Gastrocnemius medialis (tissue), 4 donors: ENCODE data around the gene RNASE13. TPM values are rescaled to one million over a fixed set of nuclear protein-coding genes. Genes with fewer than 3 reads are reported as not detected.

Experiments used
- ATAC-seq, 2 donors: fragments of 150-250 bp; one replicate each; pipeline ENCODE4 v1.9.1; 2016
- DNase-seq, 2 donors: peaks; one replicate each; pipeline ENCODE4 v3.0.0-alpha.2; 2019
- H3K27ac ChIP-seq, 4 donors: fragments of 200-600 bp; sonication (generic); 1 replicate in 1 of 4; 2 replicates in 3 of 4; pipeline ENCODE4 v1.5.1; 2016 to 2018; ENCODE audit warnings: mild to moderate bottlenecking in 2 of 4, moderate library complexity in 1 of 4
- H3K27me3 ChIP-seq, 3 donors: fragments of 200-600 bp; sonication (generic) in 2 of 3; 1 replicate in 1 of 3; 2 replicates in 2 of 3; pipeline versions ENCODE4 v1.5.1 to v1.6.0; 2016 to 2019; ENCODE audit warnings: mild to moderate bottlenecking in 1 of 3, moderate library complexity in 1 of 3
- H3K36me3 ChIP-seq, 2 donors: fragments of 200-600 bp; sonication (generic) in 1 of 2; one replicate each; pipeline ENCODE4 v1.5.1; 2017 to 2018
- H3K4me1 ChIP-seq, 2 donors: fragments of 200-600 bp; sonication (generic) in 1 of 2; one replicate each; pipeline ENCODE4 v1.5.1; 2016 to 2017; ENCODE audit warnings: mild to moderate bottlenecking in 2 of 2
- H3K4me3 ChIP-seq, 4 donors: fragments of 200-600 bp; sonication (generic) in 3 of 4; 1 replicate in 1 of 4; 2 replicates in 3 of 4; pipeline ENCODE4 v1.5.1; 2016 to 2019; ENCODE audit warnings: mild to moderate bottlenecking in 2 of 4
- H3K9me3 ChIP-seq, 3 donors: fragments of 200-600 bp; sonication (generic) in 2 of 3; 1 replicate in 1 of 3; 2 replicates in 2 of 3; pipeline ENCODE4 v1.5.1; 2016 to 2019
- POLR2A ChIP-seq, 2 donors: fragments of 450-650 bp; IDR thresholded peaks; one replicate each; pipeline ENCODE4 v1.6.1; 2017; ENCODE audit warnings: antibody characterized with exemption in 2 of 2, mild to moderate bottlenecking in 2 of 2, moderate library complexity in 2 of 2
- in situ Hi-C, 4 donors: fragments of 200-750 bp; cut with MboI; loops; one replicate each; pipeline versions ENCODE4 v1.15.0 to v1.8.0; 2017; ENCODE audit warnings: low sequenced_read_pairs in 4 of 4
- intact Hi-C: fragments of 100-400 bp; cut with DNase I; formaldehyde crosslinking; loops from one replicate; pipeline ENCODE4 v1.15.1; 2023; ENCODE audit warnings: low total_unique reads
- total RNA-seq, 4 donors: library from RNA; depleted of rRNA; stranded (reverse); fragments of >200 nt; gene quantifications; one replicate each; pipeline versions ENCODE4 v1.1.0 to v1.2.3, GENCODE V29; 2016
- TF ChIP-seq, protein P1 (sequence below), 5 experiments: fragments of 450-650 bp in 3 of 5; fragments of 200-600 bp in 2 of 5; sonication (generic) in 2 of 5; IDR thresholded peaks in 4 of 5; conservative IDR thresholded peaks in 1 of 5; 1 replicate in 4 of 5; 2 replicates in 1 of 5; pipeline ENCODE4 v1.5.1; 2016 to 2019; ENCODE audit warnings: antibody characterized with exemption in 5 of 5, mild to moderate bottlenecking in 3 of 5, moderate library complexity in 3 of 5

The RNASE13 gene
- total RNA-seq, 4 donors from 2014 or later: not detected

DNA sequence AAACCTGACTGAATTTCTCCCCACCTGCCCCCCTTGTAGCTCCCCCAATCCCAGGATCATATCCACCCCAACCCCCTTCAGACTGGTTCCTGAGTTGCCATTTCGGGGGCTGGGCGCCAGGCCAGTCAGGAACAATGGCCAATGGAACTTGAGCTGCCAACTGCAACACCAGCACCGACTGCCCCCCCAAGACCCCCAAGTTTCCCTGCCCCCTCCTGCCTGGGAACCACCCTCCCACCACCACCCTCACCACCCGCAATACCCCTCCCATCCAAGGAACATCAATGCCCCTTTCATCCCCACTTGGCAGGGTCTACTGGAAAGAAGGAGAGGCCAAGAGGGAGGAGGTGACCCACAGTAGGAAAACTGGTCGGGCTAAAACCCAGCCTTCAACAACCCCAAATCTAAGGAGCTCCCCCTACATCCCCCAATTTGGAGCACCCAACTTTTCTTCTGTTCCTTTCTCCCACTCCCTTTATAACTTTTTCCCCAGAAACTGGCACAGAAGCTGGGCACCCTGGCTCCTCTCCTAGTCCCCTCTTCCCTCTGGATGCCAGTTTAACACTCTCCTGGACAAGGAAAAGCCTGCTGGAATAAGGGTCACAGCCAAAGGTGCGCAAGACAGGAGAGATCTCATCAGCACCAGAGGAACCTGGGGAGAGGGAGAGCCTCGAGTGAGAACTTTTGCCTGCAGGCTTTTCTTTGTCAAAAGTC lies 8.2 kb downstream of the RNASE13 start:
- peak overlapping the region; percentile 95 to 99 (median 99) for H3K4me3 ChIP-seq
- peaks cover 52 to 56% of the 10 kb centered on the region in 2 donors for H3K4me1 ChIP-seq
- in situ Hi-C loops (loop anchor here in 1 of 4 donors (25.0 kb wide), 1 partner anchor 564 kb away; the partner anchor contains the start of genes APEX1, OSGEP, PIP4P1 and PNP), intact Hi-C loops (no loop called here)
- H3K27me3 ChIP-seq: no peaks in the 10 kb centered on the region
- peak in 1 of 2 donors; percentile 56 for DNase-seq
- peak in 1 of 2 donors; percentile 15 for ATAC-seq
- H3K9me3 ChIP-seq: no peaks in the 10 kb centered on the region
- peaks cover 0 to 20% of the 10 kb centered on the region in 2 donors for H3K36me3 ChIP-seq
- H3K27ac ChIP-seq: peak overlapping the region; percentile 97 to 100 (median 100)
- no peak for TF ChIP-seq POLR2A (IDR thresholded peaks at IDR 0.05)
- TF ChIP-seq, protein P1, sequence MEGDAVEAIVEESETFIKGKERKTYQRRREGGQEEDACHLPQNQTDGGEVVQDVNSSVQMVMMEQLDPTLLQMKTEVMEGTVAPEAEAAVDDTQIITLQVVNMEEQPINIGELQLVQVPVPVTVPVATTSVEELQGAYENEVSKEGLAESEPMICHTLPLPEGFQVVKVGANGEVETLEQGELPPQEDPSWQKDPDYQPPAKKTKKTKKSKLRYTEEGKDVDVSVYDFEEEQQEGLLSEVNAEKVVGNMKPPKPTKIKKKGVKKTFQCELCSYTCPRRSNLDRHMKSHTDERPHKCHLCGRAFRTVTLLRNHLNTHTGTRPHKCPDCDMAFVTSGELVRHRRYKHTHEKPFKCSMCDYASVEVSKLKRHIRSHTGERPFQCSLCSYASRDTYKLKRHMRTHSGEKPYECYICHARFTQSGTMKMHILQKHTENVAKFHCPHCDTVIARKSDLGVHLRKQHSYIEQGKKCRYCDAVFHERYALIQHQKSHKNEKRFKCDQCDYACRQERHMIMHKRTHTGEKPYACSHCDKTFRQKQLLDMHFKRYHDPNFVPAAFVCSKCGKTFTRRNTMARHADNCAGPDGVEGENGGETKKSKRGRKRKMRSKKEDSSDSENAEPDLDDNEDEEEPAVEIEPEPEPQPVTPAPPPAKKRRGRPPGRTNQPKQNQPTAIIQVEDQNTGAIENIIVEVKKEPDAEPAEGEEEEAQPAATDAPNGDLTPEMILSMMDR (IDR thresholded peaks at IDR 0.05 in 4 of 5, conservative IDR thresholded peaks at IDR 0.05 in 1 of 5): no peak

DNA sequence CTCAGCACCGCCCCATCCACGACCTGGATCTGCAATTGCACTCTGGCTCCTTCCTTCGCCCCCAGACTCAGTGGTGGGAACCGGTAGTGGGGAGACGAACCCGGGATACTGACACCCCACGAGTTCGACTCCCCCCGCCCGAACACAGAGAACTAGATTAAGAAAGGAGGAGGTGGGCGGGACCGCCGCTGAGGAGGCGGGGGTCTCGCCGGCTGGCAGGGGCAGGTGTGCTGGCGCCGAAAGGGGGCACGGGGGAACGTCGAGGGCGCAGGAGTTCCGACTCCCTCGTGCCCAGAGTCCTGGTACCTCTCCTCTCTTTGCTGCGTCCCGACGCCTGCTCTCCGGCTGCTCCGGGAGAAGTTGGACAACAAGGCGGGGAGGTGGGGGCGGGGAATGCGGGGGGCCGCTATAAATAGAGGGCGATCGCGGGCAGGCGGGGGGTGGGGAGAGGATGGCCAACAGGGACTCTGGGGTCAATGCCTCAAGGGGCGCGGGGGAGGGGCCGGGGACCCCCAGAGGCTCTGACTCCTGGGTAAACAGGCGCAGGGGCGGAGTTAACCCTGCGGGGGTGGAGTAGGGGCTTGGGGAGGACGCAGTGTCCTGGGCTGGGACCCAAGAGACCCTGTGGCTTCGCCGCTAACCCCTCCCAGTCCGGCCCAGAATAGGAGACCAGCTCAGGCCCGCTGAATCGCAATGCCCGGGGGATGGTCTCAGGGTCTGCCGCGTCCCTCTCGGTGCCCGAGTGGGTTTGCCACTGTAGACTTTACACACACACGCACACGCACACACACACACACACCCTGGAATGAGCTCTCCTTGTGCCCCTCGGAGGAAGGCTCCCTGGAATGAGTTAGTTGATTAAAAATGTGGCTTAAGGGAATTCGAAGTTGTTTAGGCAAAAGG lies 9.0 kb downstream of the RNASE13 start:
- intact Hi-C loops: loop anchor here (1.0 kb wide), 1 partner anchor 14 kb away; no protein-coding TSS in a partner anchor

DNA sequence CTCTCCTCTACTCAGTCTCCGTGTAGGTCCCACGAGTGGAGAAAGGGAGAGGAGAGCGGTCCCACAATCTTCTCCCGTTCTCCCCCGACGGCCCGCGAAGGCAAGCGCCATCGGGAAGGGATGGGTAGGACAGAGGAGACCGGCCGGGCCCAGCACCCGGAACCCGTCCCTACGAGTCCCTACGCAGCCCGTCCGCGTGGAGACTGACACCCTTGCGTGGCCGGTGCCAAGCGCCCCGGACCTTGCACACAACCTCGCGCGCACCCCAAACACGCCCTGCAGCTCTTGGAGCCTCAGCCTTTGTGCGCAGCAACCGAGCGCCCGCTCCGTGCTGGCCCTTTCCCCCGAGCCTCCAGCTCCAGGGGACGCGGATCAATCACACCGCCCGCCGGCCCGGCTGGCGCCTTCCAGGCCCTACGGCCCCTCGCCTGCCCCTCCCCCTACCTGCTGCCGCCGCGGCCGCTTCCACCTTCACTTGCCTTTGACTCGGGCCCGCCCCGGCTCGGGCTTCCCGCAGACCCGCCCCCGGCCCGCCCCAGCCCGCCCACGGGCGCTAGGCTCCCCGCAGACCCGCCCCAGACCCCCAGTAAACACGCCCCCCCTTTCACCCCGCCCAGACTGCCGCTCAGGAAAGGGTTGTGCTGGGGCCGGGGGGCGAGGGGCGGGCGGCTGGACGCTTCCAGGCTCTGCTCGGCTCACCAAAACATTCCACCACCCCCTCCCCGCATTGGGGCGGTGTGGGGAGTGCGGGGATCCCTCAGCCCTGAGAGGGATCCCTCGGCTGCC lies 9.8 kb downstream of the RNASE13 start, which contains the start of gene NDRG2:
Gene NDRG2, minus strand, starts transcription at position 477 of the 786 bp plus-strand sequence. CDS start 1,746 bp downstream, outside the sequence.
- peak; percentile 82 to 89 for DNase-seq
- Histone ChIP-seq H3K27me3 (no peaks in the 10 kb centered on the region), H3K9me3 (no peaks in the 10 kb centered on the region), H3K27ac (peak within 1 kb of the TSS; percentile 97 to 100 (median 100)), H3K4me3 (peak within 1 kb of the TSS; percentile 95 to 99 (median 99)), H3K4me1 (peaks cover 65 to 68% of the 10 kb centered on the region in 2 donors), H3K36me3 (peaks cover 0 to 37% of the 10 kb centered on the region in 2 donors)
- peak; percentile 36 to 56 for ATAC-seq
- in situ Hi-C loops (loop anchor here in 1 of 4 donors (25.0 kb wide), 1 partner anchor 562 kb away; the partner anchor contains the start of genes APEX1, OSGEP, PIP4P1 and PNP), intact Hi-C loops (loop anchor here (1.0 kb wide), 1 partner anchor 15 kb away; no protein-coding TSS in a partner anchor)
- peak; percentile 73 to 90 for TF ChIP-seq POLR2A (IDR thresholded peaks at IDR 0.05)
- TF ChIP-seq, protein P1 (IDR thresholded peaks at IDR 0.05 in 4 of 5, conservative IDR thresholded peaks at IDR 0.05 in 1 of 5): no peak

More for the DNA sequence above, 9.0 kb downstream of the RNASE13 start:
- ATAC-seq (peak; percentile 46 to 51), DNase-seq (peak; percentile 79 to 91)
- Histone ChIP-seq H3K27me3 (no peaks in the 10 kb centered on the region), H3K27ac (peak overlapping the region; percentile 97 to 100 (median 100)), H3K4me3 (peak overlapping the region; percentile 95 to 99 (median 99)), H3K4me1 (peaks cover 59 to 60% of the 10 kb centered on the region in 2 donors), H3K36me3 (peaks cover 0 to 28% of the 10 kb centered on the region in 2 donors), H3K9me3 (no peaks in the 10 kb centered on the region)
- TF ChIP-seq, protein P1 (IDR thresholded peaks at IDR 0.05 in 4 of 5, conservative IDR thresholded peaks at IDR 0.05 in 1 of 5): peak in 1 of 5 experiments; percentile 30
- TF ChIP-seq POLR2A (IDR thresholded peaks at IDR 0.05): peak; percentile 41 to 70
- in situ Hi-C loops: loop anchor here in 1 of 4 donors (25.0 kb wide), 1 partner anchor 563 kb away; the partner anchor contains the start of genes APEX1, OSGEP, PIP4P1 and PNP
